Suppressor macrophage treated with lipopolysaccharide for 1 hour (primary cell): Measurements from ENCODE around the gene B4GALT2.
A peak's percentile ranks its signal among the peaks of the same experiment; 100 is the strongest.

Experiments
- DNase-seq, 3 donors: peaks; one replicate each; pipeline ENCODE4 v3.0.0-alpha.2; 2020 to 2022

The B4GALT2 gene

GRCh38 chr1:44012404-44012803, 33.4 kb downstream of the B4GALT2 start:
- no peak for DNase-seq

GRCh38 chr1:44012941-44013609, 34.1 kb downstream of the B4GALT2 start:
- DNase-seq, result no peak

GRCh38 chr1:44013949-44014348, 34.9 kb downstream of the B4GALT2 start:
- DNase-seq, result no peak

DNA sequence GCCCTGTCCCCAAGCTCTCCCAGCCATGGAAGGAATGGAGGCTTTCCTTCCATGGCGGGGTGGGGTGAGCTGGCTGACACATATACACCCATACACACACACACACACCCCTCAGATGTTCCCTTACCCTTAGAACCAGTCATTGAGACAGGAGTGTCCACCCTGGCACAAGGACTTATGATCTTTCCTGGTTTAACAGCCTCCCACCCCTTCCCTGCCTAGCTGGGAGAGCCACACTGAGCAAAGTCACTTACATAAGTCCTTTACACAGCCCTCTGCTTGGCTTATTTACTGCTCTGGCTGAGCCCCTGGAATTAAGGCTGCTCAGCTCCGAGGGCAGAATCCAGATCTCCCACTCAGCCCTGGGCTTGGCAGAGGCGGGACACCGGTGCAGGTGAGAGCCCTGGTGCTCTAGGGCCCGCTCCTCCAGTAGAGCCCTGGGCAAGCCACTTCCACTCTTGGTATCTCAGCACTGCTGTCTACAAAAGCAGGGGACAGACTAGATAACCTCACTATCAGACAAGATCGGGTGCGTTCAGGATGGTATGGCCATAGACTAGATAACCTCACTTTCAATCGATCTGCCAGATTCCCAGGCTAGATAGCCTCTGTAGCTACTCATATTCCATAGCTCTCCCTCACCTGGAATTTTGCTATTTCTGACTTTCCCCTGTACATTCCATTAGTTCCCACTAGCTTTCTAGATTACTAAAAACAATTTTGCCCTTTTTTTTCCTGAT, 35.5 kb downstream of the B4GALT2 start:
- DNase-seq, result no peak

GRCh38 chr1:44015206-44015605, 36.2 kb downstream of the B4GALT2 start:
- DNase-seq, result no peak

- no peak for DNase-seq
These were observed 37.3 kb downstream of the B4GALT2 start for GRCh38 chr1:44016041-44016889.

DNA sequence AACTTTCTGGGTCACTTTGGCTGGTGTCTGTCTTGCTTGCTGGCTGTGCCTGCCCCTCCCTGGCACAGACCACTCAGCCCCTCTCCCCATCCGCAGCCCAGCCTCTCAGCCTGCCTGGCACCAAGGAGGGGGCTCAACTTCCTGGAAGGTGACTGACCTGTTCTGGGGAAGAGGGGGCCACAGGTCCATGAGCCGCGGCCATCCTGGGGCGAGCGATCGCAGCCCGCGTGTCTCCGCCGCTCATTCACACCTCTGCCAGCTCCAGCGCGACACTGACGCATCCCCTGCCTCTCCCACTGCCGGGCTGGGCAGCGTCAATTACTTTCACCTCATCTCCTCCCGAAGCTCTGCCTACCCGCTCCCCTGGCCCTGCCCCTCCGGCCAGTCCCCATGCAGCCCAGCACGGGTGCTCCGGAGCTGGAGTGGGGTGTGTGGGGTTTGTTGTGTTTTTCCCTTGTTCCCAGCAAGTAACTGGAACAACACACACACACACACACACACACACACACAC, 37.9 kb downstream of the B4GALT2 start:
- no peak for DNase-seq

GRCh38 chr1:44019466-44019948, 40.5 kb downstream of the B4GALT2 start:
- DNase-seq, result no peak

DNA sequence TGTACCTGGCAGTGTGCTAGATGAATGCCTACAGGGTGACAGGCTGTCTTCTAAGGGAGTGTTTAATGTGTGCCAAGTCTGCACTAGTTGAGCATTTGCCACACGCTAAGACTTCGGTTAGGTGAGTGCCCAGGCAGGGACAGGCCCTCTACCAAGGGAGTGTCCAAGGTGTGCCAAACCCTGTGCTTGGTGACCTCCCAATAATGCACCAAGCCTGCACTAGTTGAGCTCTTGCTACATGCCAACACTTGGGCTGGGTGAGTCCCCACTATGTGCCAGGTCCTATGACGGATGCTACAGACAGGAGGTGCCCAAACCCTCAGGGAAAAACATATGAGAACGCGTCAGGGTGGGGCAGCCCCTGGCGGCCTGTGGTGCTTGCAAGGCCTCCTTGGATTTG, 41.5 kb downstream of the B4GALT2 start:
- no peak for DNase-seq

DNA sequence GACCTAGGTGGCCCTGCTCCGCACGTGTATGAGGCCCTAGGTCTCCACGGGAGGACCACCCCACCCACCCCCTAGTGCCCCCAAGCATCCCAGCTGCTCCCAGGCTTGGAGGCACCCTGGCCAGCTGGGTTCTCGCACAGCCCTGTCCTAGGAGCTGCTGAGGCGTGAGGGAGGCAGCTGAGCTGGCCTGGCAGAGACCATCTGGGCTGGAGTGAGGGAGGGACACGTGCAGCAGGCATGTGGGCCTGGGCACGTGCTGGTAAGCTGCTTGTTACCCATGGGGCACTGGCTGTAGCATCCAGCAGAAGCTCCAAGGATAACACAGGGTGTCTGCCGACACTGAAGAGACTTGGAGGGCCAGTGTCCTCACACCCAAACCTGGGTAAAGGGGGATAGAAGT, 42.1 kb downstream of the B4GALT2 start:
- no peak for DNase-seq

DNA sequence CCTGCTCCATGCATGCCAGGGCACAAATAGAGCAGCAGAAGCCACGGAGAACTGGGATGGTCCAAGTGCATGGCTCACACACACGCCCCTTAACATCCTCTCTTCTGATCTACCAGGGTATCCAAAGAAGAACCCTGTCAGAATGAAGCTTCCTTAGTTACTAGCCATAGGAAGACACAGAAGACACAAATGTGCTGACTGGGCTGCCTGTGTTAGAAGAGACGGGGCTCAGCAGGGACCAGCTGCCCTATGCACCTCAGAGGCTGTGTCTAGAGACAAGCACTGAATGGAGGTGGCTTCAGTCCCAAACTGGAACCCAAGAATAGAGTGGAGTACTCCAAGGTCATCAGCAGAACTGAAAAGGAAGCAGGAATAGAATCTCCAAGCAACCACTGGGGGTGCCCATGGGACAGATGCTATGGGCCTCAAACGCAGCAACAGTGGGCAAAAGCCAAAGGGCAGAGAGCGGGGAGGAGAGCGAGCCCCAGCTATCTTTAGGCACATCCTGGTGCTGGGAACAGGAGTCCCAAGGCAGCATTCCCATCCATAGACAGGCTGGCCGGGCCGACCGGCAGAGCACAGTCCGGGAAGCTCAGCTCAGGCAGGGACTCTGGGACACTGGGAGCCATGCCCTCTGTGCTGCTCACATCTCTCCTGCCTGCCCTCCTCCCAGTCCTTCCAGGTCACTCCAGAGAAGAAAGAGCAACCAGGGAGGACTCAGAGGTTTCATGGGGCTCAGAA, 42.7 kb downstream of the B4GALT2 start:
- DNase-seq, result no peak

- DNase-seq, result no peak
These were observed 45.3 kb downstream of the B4GALT2 start for GRCh38 chr1:44024031-44024902.

- DNase-seq, result no peak
These were observed 46.0 kb downstream of the B4GALT2 start for GRCh38 chr1:44024903-44025525.

- no peak for DNase-seq
These were observed 46.8 kb downstream of the B4GALT2 start for GRCh38 chr1:44025816-44026215.

- no peak for DNase-seq
These were observed 48.3 kb downstream of the B4GALT2 start for GRCh38 chr1:44027320-44027719.

DNA sequence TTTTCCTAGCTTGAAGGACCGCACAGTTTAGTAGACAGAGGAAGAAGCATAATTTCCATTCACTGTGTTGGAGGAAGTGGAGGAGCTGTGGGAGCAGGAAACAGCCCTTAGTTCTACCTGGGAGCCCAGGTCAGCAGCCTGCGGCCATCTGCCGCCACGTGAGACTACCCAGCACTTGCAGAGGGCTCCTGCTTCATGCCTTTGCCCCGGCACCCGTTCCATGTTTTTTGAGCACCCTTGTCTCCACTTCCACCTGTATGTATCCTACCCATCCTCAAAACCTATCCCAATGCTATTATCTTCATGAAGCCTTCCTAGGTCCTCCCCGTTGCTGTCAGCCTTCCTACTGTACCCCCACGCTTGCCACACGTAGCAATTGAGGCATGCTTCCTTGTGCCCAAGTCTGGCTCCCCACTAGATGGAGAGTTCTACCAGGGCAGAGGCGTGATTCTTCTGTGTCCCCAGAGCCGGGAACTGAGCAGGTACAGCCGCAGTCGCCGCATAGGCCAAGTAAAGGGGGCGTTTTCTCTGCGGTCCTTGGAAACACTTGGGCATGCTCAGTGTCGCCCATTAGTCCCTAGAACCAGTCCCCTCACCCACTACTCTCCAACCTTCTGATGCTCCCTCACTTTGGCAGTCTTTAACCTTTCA, 50.4 kb downstream of the B4GALT2 start:
- DNase-seq, result peak in 1 of 3 donors; percentile 17

DNA sequence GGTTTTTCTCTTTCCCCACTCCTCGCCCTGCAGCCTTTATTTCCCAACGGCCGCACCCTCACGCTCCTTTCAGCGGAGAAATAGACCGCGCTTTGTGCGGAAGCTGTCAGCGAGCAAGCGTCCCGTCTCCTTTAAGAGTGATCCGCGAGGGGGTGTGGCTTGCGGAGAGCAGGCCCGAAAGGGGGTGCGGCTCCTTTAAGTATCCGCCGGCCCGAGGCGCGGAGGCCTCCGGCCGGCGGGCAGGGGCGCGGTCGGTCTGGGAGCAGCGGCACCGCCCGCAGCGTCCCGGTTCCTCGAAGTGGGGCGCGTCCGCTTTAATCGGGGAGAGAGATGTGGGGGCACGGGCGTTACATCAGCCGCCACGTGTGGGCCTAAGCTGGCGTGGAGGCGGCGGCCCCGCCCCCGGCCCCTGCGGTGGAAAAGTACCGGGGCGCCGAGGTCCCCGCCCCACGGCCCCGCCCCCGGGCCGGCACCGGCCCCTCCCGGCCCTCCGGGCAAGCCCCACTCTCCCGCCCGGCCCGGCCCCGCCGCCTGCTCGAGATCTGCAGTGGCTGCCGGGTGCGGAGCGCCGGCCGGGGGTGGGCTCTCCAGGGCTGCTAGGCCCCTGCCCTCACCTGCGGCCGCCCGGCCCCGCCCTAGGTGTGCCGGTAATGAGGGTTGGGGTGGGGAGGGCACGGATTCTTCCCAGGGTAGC, 51.0 kb downstream of the B4GALT2 start:
- peak; percentile 90 to 97 (median 91) for DNase-seq

DNA sequence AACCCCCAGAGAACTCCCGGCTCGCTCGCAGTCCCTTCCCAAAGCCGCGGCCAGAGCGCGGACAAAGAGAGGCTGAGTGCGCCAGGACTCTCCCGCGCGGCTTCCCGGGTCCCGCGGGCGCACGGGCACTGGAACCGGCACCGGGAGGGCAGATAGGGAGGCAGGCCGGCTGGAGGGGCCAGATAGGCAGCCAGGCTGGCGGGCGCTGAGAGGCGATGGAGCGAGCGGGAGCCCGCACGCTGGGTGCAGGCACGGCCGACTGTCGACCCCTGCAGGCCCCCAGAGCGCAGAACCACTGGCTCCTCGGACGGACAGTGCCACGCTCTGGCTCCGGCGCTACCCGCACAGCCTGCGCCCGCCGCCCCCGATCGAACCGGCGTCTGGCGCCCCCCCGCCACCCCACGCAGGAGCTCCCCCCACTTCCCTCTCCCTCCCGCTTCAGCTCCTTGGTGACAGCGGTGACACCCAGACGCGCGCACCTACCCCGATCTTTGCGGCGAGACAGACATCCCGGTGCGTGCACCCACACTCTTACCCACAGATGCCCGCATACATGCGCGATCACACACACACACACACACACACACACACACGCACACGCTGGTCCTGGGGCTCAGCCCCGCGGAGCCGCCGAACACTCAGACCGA, 51.7 kb downstream of the B4GALT2 start:
- DNase-seq, result peak; percentile 30 to 64 (median 32)
